ENCODE results near the gene KCNAB1.

GRCh38 chr3:156126467-156126866 is 6.1 kb downstream of the KCNAB1 start:
- TF ChIP-seq CTCF (conservative IDR thresholded peaks at IDR 0.05; ENCODE audit: low read depth, low read length) (no peak), EZH2 (IDR thresholded peaks at IDR 0.05; ENCODE audit: borderline replicate concordance, low read depth, low read length, poor library complexity, severe bottlenecking) (no peak)
